HG03439 (cell line): ENCODE measurements around the gene PRSS58.

Experiments
- ATAC-seq: cut with Tn5 transposase; IDR thresholded peaks from one replicate; pipeline ENCODE4 v1.9.1; 2021; ENCODE audit warnings: mild to moderate bottlenecking, moderate library complexity; ENCODE audit not compliant: unreplicated experiment

The PRSS58 gene, protein sequence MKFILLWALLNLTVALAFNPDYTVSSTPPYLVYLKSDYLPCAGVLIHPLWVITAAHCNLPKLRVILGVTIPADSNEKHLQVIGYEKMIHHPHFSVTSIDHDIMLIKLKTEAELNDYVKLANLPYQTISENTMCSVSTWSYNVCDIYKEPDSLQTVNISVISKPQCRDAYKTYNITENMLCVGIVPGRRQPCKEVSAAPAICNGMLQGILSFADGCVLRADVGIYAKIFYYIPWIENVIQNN

GRCh38 chr7:142257958-142258357 lies at the start of gene PRSS58:
Gene PRSS58, minus strand, starts transcription at chr7:142258058. Its CDS starts 351 bp downstream, at chr7:142257707.
- no peak for ATAC-seq

DNA sequence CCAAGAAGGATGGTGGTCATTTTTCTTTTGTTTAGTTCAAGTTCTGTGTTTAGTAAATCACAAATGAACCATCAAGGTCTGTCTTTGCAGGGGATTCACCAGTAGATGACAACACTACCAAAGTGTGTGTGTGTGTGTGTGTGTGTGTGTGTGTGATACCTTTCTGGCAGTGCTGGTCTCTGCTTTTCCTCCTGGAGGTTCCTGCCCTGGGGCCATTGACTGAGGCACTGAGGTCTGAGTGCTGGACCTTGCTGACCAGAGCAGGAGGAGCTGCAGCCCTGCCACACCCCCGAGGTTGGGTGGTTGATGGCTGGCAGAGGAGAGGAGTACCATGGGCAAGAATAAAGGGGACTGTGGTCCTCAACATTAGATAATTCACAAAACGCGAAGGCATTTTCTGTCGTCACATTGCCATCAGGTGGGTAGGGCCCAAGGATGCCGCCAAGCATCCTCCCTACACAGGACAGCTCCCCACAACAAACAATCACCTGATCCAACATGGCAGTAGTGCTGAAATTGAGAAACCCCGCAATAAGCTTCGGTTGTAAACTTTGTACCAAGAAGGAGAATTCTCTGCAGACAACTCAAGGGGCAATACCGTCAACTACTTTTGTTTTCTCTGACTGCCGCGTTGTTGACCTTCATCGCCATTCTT lies 49.5 kb upstream of the PRSS58 start:
- ATAC-seq, result no peak

DNA sequence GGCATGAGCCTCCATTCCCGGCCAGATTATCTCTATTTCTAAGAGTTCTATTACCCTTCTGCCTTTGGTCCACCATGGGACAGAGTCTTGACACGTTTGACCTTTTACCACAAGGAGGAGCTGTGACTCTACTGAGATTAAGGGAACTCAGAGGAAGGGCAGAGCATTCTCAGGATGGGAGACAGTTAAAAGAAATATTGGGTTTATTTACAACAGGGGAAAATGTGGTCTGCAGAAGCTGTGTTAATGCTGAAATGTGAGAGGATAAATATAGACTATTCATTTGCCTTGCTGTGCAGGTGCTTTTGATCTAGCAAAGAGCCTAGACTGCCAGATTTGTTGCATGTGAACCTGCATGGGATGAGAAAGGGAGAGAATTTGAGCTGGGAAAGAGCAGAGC lies 45.8 kb upstream of the PRSS58 start:
- no peak for ATAC-seq

DNA sequence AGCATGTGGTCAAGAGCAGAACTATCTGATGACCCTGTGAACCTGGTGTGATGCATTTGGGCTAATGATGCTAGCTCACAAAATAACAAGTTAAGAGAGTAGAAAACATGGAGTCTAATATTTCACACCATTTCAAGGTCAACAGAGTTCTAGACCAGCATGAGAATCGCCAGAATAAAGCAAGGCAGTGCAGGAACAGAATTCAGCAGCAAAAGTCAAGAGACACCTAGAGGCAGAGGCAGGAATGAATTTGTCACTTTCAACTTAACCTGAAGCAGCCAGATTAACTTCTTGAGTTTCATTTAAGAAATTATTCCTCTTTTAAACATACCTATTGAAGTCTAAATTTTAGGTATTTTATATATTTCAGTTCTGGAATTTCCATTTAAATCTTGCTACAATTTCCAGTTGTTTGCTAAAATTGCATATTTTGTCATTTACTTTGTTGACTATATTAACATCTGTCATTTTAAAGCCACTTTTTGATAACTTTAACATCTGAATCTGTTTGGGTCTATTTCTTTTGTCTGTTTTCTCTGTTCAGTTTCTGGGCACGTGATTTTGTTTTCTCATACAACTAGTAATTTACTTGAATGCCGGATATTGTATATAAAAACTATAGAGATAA lies 44.2 kb upstream of the PRSS58 start:
- ATAC-seq, result no peak

DNA sequence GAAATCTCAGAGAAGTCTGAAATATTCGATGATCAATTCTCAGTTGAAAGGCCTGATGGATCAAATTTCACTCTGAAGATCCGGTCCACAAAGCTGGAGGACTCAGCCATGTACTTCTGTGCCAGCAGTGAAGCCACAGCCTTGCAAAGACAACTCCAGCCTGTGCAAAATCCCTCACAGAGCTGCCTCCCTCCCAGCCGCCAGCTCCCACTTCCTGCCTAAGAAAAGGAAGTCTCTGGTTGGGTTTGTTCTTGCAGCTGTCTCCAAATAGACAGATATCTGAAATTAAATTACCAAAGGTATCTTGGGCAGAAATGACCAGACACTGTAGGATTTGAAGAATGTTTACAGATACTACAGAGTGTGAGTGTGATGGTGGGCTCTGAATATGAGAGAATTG lies 43.4 kb upstream of the PRSS58 start:
- ATAC-seq, result no peak

DNA sequence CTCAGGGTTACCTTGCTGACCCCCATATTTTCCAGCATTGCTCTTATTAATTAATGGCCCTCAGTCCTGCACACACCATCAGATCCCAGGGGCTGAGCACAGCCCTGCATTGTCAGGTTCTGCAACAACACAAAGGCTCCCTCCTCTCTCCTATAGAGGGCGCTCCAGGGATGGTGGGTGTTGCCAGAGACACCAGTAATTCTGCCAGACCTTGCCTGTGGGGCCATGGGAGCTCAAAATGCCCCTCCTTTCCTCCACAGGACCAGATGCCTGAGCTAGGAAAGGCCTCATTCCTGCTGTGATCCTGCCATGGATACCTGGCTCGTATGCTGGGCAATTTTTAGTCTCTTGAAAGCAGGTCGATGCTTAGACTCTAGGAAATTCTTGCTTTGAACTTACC lies 42.8 kb upstream of the PRSS58 start:
- ATAC-seq, result no peak

- ATAC-seq, result no peak
Measured at GRCh38 chr7:142299237-142299781, 41.5 kb upstream of the PRSS58 start.

- no peak for ATAC-seq
Measured at GRCh38 chr7:142298627-142299026, 40.8 kb upstream of the PRSS58 start.

GRCh38 chr7:142298009-142298408 lies 40.2 kb upstream of the PRSS58 start:
- ATAC-seq, result no peak

DNA sequence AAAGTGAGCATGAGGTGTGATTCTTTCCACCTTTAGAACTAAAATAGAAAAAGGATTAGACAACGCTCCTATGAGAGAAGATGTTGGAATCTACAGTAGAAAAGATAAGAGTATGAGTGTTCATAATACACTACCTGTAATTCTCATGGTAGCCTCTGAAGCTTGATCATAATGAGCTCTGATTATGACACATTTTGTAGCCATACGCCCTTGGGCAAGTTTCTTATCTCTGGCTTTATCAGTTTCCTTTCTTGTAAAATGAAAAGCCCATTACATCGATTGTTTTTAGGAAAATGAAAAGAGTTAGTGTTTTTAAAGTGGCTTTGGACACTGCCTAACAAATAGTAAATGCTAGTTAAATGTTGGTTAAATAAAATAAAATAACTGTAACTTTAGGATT lies 22.4 kb upstream of the PRSS58 start:
- ATAC-seq, result no peak

DNA sequence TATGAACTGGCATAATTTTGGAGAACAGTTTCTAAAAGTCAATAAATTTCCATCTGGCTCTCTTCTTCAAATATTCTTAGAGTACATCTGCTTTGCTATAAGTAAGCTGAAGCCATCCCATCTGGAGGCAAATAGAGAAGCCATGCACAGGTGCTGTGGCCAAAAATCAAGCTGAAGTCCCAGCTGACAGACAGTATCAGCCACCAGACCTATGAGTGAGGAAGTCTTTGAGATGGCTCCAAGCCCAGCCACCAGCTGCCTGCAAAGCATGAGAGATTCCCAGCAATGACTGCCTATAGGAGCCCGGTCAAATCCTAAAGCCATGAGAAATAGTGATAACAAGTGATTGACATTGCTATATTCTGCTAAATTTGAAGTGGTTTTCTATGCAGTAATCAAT lies 21.7 kb upstream of the PRSS58 start:
- no peak for ATAC-seq

- no peak for ATAC-seq
Measured at GRCh38 chr7:142275028-142275427, 17.2 kb upstream of the PRSS58 start.

DNA sequence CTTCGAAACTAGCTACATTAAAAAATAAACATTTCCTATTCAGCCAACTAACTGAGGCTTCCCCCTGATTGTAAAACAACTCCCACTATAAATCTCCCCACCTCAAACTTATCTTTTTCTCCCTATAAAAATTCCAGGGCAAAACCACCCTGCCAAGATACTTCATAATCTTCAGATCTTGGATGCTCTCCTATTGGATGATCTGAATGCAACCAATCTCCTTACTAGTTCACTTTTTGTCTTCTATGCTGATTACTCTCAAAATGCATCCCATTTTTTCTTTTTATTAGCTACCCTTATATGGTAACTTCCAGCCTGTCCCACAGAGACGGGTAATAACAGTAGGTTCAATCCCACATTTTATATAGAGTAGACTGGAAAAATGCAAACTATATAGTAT lies 15.0 kb upstream of the PRSS58 start:
- no peak for ATAC-seq

DNA sequence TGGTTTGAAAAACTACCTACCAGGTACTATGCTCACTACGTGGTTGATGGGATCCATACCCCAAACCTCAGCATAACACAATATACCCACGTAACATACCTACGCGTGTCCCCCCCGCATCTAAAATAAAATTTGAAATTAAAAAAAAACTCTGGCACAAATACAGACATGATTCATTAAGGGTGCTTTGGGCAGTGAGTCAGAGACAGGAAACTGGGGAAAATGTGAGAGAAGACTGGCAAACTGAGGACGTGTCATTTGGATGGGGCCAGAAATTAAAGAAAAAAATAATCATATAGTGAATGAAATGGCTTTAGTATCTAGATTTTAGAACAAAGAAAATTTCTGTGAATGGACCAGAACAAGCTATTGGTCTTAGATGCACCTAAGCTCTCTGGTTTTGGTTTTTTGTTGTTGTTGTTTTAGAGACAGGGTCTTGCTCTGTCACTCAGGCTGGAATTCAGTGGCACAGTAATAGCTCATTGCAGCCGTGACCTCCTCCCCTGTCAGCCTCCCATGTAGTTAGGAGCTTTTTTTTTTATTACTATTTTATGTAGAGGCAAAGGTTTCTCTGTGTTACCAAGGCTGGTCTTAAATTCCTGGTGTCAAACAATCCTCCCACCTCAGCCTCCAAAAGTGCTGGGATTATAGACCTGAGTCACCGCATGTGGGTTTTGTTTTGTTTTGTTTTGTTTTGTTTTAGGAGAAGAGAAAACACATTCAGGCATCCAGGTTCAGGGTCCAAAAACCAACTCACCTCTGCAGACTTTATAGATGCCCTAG lies 5.9 kb upstream of the PRSS58 start:
- ATAC-seq, result no peak

GRCh38 chr7:142250705-142251104 lies 7.2 kb downstream of the PRSS58 start:
- no peak for ATAC-seq

- no peak for ATAC-seq
Measured at GRCh38 chr7:142249918-142250317, 7.9 kb downstream of the PRSS58 start.

DNA sequence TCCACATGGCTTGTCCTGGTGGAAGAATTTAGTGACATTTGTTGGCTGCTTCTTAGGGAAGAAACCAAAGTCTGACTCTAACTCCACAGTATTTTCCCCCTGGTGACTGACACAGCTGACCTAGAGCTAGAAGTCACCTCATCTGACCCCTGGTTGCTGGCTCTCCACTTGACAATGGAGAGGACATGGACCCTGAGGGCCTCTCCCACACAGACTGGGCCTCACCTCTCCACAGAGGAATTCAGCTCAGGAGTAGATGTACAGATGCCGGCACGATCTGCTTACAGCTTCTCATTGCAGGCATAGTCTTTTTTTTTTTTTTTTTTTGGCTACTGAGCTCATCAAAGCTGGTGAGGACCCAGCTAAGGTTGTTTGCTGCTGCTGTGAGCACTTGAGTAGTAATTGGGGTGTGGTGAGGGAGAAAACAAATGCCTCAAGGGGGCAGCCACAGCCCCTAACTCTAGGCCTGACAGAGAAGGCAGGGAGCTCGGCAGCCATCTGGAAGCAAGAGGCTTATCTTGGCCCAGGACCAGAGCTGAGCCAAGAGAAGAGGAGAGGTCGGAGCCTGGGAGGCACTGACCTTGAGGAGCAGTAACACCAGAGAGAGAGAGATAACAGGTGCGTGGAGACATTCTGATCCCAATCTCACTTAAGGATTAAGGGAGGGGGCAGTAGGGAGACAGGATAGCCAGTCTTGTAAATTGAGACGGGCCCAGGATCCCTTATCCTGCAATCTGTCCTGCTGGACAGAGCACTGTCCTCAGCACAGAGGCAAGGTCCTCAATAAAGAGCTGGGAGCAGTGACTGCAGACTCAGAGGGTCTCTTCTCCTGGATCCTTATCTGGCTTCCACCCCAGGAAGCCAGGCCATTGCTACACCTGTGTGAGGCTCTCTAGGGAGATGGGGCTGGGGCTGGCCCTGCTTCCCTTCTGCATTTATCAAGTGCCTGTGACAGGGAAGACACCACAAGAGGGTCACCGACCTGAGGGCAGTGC lies 9.4 kb downstream of the PRSS58 start:
- no peak for ATAC-seq

- ATAC-seq, result no peak
Measured at GRCh38 chr7:142243823-142244222, 14.0 kb downstream of the PRSS58 start.

GRCh38 chr7:142240546-142240945 lies 17.3 kb downstream of the PRSS58 start:
- ATAC-seq, result no peak

- ATAC-seq, result no peak
Measured at GRCh38 chr7:142231716-142232115, 26.1 kb downstream of the PRSS58 start.
